Uterus (tissue), 2 donors: ENCODE data around the gene ASTN2.

Source experiments
- CTCF ChIP-seq, 4 experiments: fragments of 200-600 bp in 2 of 4; fragments of 450-650 bp in 2 of 4; sonication (generic) in 2 of 4; IDR thresholded peaks; one replicate each; pipeline ENCODE4 v1.5.1; 2016 to 2019; ENCODE audit warnings: antibody characterized with exemption in 4 of 4, mild to moderate bottlenecking in 2 of 4, moderate library complexity in 1 of 4
- POLR2A ChIP-seq, 2 donors: fragments of 450-650 bp; IDR thresholded peaks; one replicate each; pipeline ENCODE4 v1.6.1; 2016; ENCODE audit warnings: antibody characterized with exemption in 2 of 2, mild to moderate bottlenecking in 1 of 2, moderate library complexity in 1 of 2

DNA sequence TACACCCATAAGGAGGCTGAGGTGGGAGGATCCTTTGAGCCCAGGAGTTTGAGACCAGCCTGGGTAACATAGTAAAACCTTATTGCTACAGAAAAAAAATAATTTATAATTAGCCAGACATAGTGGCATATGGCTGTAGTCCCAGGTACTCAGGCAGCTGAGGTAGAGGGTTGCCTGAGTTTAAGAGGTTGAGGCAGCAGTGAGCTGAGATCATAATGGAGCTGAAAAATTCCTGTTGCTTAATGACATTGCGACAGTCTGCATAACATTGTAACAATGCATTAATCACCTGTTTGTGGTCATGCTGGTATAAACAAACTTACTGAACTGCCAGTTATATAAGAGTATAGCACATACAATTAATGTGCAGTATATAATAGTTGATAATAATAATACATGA, 513.6 kb downstream of the ASTN2 start:
- no peak for TF ChIP-seq CTCF (IDR thresholded peaks at IDR 0.05)
- no peak for TF ChIP-seq POLR2A (IDR thresholded peaks at IDR 0.05)
